Ectodermal cell (in vitro differentiated cells): ENCODE results near the gene SYTL1. TPM values are rescaled to one million over a fixed set of nuclear protein-coding genes. Genes with fewer than 3 reads are reported as not detected.

ENCODE experiments used
- H3K27ac ChIP-seq: 2 replicates; pipeline ENCODE4 v1.7.0; 2013; ENCODE audit warnings: mild to moderate bottlenecking, low read depth, low read length; ENCODE audit not compliant: insufficient read depth, poor library complexity, severe bottlenecking
- H3K27me3 ChIP-seq: 2 replicates; pipeline ENCODE4 v1.7.0; 2013; ENCODE audit warnings: mild to moderate bottlenecking, low read length; ENCODE audit not compliant: insufficient read depth, control insufficient read depth, poor library complexity, severe bottlenecking
- H3K36me3 ChIP-seq: one replicate; pipeline ENCODE4 v1.7.0; 2013; ENCODE audit warnings: low read length; ENCODE audit not compliant: control insufficient read depth, insufficient read depth
- H3K4me1 ChIP-seq: one replicate; pipeline ENCODE4 v1.7.0; 2013; ENCODE audit warnings: low read length; ENCODE audit not compliant: control insufficient read depth, insufficient read depth
- H3K4me3 ChIP-seq: 2 replicates; pipeline ENCODE4 v1.7.0; 2013; ENCODE audit warnings: low read depth, low read length, control low read depth; ENCODE audit not compliant: insufficient read depth
- H3K9me3 ChIP-seq: 2 replicates; pipeline ENCODE4 v1.7.0; 2013; ENCODE audit warnings: mild to moderate bottlenecking, low read length, moderate library complexity; ENCODE audit not compliant: control insufficient read depth
- WGBS, 2 experiments: methylation state at CpG; one replicate each; pipeline ENCODE4 v1.1.7; 2013; ENCODE audit warnings: missing lambda C conversion rate in 2 of 2; 5-methylcytosine and 5-hydroxymethylcytosine counted together
- polyA plus RNA-seq, 4 experiments: library from polyadenylated mRNA; stranded (reverse); fragments of 50-300 nt; gene quantifications; one replicate each; pipeline ENCODE4 v1.2.3, GENCODE V29; 2013

Gene SYTL1, protein sequence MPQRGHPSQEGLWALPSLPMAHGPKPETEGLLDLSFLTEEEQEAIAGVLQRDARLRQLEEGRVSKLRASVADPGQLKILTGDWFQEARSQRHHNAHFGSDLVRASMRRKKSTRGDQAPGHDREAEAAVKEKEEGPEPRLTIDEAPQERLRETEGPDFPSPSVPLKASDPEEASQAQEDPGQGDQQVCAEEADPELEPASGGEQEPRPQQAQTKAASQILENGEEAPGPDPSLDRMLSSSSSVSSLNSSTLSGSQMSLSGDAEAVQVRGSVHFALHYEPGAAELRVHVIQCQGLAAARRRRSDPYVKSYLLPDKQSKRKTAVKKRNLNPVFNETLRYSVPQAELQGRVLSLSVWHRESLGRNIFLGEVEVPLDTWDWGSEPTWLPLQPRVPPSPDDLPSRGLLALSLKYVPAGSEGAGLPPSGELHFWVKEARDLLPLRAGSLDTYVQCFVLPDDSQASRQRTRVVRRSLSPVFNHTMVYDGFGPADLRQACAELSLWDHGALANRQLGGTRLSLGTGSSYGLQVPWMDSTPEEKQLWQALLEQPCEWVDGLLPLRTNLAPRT
- 12.0 TPM for polyA plus RNA-seq (2013, experiment 1 of 4)
- polyA plus RNA-seq (2013, experiment 2 of 4), result 12.4 TPM
- 12.6 TPM for polyA plus RNA-seq (2013, experiment 3 of 4)
- 14.8 TPM for polyA plus RNA-seq (2013, experiment 4 of 4)

DNA sequence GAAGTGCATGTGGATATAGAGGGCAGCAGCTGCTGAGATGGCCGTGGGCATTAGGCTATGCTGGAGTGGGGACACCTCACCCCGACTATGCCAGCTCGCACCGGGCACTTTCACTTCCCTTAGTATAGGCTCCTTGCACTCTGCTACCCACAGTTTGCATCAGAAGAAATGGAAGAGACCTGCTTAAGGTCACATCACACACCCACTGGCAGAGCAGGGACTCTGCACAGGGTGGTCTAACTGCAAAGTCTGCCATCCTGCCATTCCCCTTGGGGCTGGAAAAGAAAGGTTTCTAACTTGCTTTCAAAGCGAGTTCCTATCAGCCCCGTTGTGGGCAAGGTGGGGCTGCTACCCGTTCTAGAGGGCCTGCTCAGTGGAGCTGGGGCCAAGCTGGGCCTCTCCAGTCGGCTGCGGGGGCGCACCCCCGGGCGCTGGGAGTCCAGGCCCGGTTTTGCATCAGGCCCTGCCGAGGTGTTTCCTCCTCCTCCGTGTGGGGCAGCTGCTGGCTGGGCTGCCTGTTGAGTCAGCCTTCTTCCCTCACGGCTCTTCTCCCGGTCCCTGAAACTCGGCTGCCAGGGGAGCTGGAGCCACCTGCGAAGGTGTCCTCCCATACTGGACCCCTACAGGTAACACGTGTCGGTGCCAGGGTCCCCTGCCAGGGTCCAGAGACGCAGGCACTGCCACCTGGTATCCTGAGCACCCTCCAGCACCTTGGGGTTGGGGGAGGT, at the start of gene SYTL1:
TSS of gene SYTL1 (plus strand) at position 498 of the 728 bp plus-strand sequence. CDS start 3,313 bp downstream, outside the sequence.
- Histone ChIP-seq H3K9me3 (no peaks in the 10 kb centered on the region), H3K36me3 (peaks cover 3% of the 10 kb centered on the region), H3K4me3 (peak within 1 kb of the TSS; percentile 29), H3K27me3 (no peaks in the 10 kb centered on the region), H3K4me1 (peaks cover 43% of the 10 kb centered on the region), H3K27ac (no peak within 1 kb of the TSS)
- WGBS, 2 experiments, result 24 to 26% methylated on average over 22 of the region's 22 CpGs

DNA sequence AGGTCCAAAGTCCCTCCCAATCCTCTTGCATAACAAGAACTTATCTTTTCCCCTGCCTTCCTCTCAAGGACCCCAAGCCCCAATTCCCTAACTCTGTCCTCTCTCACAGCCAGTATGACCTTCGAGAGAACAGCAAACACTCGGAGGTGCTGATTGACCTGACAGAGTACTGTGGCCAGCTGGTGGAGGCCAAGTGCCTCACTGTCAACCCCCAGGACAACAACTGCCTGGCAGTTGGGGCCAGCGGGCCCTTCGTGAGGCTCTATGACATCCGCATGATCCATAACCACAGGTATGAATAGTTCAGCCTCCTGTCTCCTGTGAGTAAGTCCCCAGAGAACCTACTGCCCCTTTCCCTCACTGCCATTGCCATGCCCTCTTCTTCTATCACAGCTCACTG, 49.7 kb upstream of the SYTL1 start:
- Histone ChIP-seq H3K27ac (no peak overlapping the region), H3K4me3 (no peak overlapping the region), H3K9me3 (no peaks in the 10 kb centered on the region), H3K36me3 (peaks cover 6% of the 10 kb centered on the region), H3K4me1 (no peaks in the 10 kb centered on the region), H3K27me3 (no peaks in the 10 kb centered on the region)
- 93 to 95% methylated on average over 5 of the region's 5 CpGs for WGBS, 2 experiments

DNA sequence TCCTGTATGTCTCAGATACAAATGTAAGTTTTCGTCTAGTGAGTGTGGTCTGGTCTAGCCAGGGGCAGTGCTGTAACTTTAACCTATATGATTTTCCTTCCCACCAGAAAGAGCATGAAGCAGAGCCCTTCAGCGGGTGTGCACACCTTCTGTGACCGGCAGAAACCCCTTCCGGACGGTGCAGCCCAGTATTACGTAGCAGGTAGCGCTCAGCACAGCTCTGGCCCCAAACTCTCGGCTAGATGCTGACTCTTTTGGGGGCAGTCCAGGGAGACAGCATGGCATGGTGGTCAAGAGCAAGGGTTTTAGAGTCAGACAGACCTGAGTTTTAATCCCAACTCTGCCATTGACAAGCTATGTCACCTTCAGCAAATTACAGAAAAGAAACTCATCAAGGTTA, 47.9 kb upstream of the SYTL1 start:
- no peak overlapping the region for H3K4me3 ChIP-seq
- no peaks in the 10 kb centered on the region for H3K9me3 ChIP-seq
- H3K27me3 ChIP-seq, result no peaks in the 10 kb centered on the region
- WGBS, 2 experiments, result 95 to 96% methylated on average over 8 of the region's 8 CpGs
- no peak overlapping the region for H3K27ac ChIP-seq
- H3K36me3 ChIP-seq, result peaks cover 13% of the 10 kb centered on the region
- H3K4me1 ChIP-seq, result peaks cover 9% of the 10 kb centered on the region

DNA sequence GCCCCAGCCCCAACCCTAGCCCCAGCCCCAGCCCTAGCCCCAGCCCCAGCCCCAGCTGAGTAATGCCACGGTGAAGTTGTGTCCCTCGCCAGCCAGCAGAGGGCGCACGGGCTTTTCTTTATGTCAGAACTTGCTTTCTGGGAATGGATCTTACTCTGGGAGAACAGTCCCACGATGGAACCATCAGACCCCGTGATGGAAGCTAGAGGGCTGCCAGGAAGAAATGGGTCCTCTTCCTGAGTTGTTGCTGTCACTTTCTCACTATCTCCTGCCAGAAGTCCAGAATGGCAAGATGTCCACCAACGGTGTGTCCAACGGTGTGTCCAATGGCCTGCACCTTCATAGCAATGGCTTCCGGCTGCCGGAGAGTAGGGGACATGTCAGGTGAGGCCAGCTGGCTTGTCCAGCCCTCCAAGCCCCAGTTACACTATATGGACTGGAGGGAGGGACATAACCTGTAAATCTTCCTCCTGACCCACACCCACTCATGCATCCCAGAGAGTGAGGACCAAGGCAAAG, 45.0 kb upstream of the SYTL1 start:
- Histone ChIP-seq H3K27me3 (no peaks in the 10 kb centered on the region), H3K4me3 (no peak overlapping the region), H3K9me3 (no peaks in the 10 kb centered on the region), H3K4me1 (peaks cover 36% of the 10 kb centered on the region), H3K36me3 (peaks cover 13% of the 10 kb centered on the region), H3K27ac (no peak overlapping the region)
- 46% methylated on average over 10 of the region's 10 CpGs for WGBS, 2 experiments

DNA sequence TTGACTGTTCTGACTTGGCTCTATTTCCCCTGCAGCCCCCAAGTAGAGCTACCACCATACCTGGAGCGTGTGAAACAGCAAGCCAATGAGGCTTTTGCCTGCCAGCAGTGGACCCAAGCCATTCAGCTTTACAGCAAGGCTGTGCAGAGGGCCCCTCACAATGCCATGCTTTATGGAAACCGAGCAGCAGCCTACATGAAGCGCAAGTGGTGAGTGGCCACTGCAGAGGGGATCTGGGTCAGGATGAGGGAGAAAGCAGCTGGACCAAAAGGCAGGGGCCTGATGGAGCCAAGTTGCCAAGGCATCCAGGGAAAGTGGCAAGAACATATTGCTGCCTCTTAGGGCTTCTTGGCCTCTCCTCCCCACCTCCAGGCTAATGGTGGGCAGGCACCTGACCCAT, 43.9 kb upstream of the SYTL1 start:
- Histone ChIP-seq H3K27me3 (no peaks in the 10 kb centered on the region), H3K9me3 (no peaks in the 10 kb centered on the region), H3K27ac (no peak overlapping the region), H3K4me1 (peaks cover 36% of the 10 kb centered on the region), H3K4me3 (no peak overlapping the region), H3K36me3 (peaks cover 13% of the 10 kb centered on the region)
- WGBS, 2 experiments, result 96 to 97% methylated on average over 3 of the region's 3 CpGs

DNA sequence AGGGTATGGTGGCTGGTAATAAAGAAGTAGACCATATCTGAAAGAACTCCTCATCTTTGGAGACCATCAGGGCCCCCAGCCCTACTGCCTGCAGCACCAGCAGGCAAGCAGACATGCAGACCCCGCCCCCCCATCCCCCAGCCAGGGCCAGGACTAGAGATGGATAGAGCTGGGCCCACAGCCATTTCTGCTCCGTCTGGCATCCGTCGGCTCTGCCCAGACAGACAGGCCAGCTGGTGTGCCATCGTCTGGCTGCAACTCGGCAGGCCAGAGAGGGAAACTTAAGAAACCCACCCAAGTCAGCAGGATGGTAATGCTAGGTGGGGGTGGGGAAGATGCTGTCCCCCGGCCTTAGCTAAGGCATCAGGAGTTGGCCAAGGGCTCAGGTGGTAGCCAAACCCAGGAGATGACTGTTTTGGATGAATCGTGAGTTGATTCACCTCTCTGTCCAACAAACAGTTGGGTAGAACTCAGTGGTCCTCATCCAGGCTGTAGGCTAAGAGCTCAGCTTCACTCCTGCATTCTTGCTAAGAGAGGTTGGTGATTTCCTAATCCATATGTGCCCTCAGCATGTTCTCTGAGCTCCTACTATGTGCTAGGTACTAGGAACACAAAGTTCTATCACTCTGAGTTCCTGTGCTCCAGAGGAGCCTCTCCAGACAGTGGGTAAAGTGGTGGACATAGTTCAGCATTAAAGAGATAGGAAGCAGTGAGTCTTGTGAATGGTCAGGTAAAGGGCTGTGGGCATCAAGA, 43.0 kb upstream of the SYTL1 start:
- H3K9me3 ChIP-seq, result no peaks in the 10 kb centered on the region
- H3K36me3 ChIP-seq, result peaks cover 13% of the 10 kb centered on the region
- WGBS, 2 experiments, result 92 to 93% methylated on average over 8 of the region's 8 CpGs
- H3K4me3 ChIP-seq, result no peak overlapping the region
- H3K27ac ChIP-seq, result peak overlapping the region; percentile 74
- no peaks in the 10 kb centered on the region for H3K27me3 ChIP-seq
- H3K4me1 ChIP-seq, result peaks cover 36% of the 10 kb centered on the region

DNA sequence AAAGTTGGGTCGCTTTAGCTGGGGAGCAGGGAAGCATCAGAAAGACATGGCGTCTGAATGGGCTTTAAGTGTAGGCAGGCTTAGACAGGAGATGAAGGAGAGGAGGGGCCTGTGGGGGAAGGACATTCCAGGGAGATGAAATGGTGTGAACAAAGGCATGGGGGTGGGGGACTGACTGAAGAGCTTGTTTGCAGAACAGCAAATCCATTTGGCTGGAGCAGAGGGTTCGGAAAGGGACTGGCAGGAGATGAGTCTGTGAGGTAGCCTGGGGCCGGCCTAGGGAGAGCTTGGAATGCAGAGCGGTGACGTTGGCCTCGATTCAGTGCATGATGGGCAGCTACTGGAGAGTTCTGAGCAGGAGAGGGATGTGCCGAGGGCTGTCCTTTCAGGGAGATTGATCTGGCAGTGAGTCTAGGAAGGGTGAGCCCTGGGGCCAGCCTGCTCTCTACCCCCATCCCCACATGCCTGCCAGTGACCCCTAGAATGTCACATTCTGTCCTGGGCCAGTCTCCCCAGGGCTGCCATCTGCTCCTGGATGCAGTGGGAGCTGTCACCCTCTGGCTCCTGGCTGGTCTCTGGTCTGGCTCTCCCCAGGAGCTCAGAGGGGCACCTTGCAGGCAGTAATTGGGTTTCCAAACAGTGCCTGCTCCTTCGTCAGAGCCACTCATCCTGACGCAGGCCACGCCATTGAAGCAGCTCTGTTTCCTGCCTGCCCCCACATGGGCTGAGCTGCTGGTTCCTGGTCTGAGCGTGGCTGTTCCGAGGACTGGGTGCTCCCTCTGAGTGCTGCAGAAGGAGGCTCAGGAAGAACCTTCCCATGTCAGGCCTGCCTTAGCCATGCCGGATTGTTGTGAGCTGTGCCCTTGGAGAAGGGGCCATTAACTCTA, 42.2 kb upstream of the SYTL1 start:
- 47 to 49% methylated on average over 14 of the region's 14 CpGs for WGBS, 2 experiments

DNA sequence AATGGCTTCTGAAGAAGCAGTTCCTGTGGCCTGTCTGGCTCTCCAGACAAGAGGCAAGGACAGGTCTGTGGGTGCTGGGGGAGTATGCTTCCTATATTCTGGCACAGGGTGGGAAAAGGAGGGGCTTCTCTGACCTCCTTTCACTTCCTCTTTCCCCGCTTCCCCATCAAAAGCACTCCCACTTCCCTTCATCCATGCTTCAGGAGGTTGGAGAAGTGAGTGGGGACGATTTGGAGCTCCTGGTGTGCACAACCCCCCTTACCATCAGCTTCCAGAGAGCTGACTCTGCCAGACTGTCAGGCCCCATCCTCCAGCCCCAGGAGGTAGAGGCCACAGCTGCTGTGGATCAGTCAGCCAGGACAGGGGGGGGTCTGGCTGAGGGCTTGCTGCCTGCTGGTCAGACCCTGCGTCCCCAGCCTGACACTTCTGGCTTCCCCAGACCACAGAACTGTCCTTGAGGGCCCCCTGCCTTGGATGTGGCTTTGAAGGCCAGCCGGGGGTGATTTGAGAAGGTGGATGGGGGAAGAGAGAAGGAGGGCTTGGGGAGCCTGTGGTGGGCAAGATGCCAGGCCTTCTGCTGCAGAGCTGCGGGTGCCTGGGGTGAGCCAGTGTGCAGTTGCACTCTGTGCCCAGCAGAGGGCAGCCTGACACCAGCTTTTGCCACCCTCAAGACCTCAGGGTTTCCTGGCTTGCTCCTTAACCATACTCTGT, 41.3 kb upstream of the SYTL1 start:
- Histone ChIP-seq H3K4me3 (no peak overlapping the region), H3K36me3 (peaks cover 13% of the 10 kb centered on the region), H3K4me1 (peaks cover 40% of the 10 kb centered on the region), H3K27me3 (no peaks in the 10 kb centered on the region), H3K27ac (peak overlapping the region; percentile 74), H3K9me3 (no peaks in the 10 kb centered on the region)
- 42 to 58% methylated on average over 4 to 5 of the region's 5 CpGs for WGBS, 2 experiments

More for the DNA sequence above, 42.2 kb upstream of the SYTL1 start:
- H3K4me1 ChIP-seq, result peaks cover 36% of the 10 kb centered on the region
- H3K9me3 ChIP-seq, result no peaks in the 10 kb centered on the region
- peaks cover 13% of the 10 kb centered on the region for H3K36me3 ChIP-seq
- no peaks in the 10 kb centered on the region for H3K27me3 ChIP-seq
- no peak overlapping the region for H3K4me3 ChIP-seq
- H3K27ac ChIP-seq, result peak overlapping the region; percentile 74
